ENCODE measurements around the gene PLXNA2.

Gene PLXNA2

GRCh38 chr1:208159555-208160258 lies 84.5 kb downstream of the PLXNA2 start:
- Histone ChIP-seq H3K27me3 (no peaks in the 10 kb centered on the region), H3K9me3 (no peaks in the 10 kb centered on the region), H3K4me1 (0 out of 2 replicates have a peak, but pooled peaks cover under 1% of the 10 kb centered on the region), H3K27ac (no peak overlapping the region), H3K9ac (no peak overlapping the region), H3K4me2 (no peak overlapping the region), H3K36me3 (no peaks in the 10 kb centered on the region), H3K4me3 (no peak overlapping the region), H4K20me1 (no peaks in the 10 kb centered on the region)
- no peak for TF ChIP-seq Cebpa-rat (IDR thresholded peaks at IDR 0.05)

GRCh38 chr1:208158640-208159554 lies 85.3 kb downstream of the PLXNA2 start:
- no peak for TF ChIP-seq Cebpa-rat (IDR thresholded peaks at IDR 0.05)
- Histone ChIP-seq H3K27ac (no peak overlapping the region), H3K27me3 (no peaks in the 10 kb centered on the region), H3K4me1 (peaks cover 8% of the 10 kb centered on the region), H3K4me3 (no peak overlapping the region), H3K36me3 (no peaks in the 10 kb centered on the region), H4K20me1 (no peaks in the 10 kb centered on the region), H3K9ac (no peak overlapping the region), H3K9me3 (no peaks in the 10 kb centered on the region), H3K4me2 (no peak overlapping the region)

DNA sequence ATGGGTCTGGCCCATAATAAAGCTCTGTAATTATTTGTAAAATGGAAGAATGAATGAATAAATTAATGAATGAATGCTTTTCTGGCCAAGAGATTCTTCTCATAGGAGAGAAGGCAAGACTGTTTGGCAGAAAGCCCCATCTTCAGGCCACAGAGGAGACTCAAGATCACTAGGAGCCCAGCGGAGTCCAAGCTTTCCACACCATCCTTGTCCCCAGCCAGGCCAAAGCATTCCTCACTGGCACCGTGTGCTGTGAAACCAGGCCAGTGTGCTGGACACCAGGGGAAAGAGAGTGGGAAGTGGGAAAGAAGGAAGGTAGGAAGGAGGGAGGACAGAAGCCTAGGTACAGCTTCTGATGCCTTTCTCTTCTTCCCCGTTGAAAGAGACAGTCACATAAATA lies 86.4 kb downstream of the PLXNA2 start:
- Histone ChIP-seq H3K27ac (no peak overlapping the region), H4K20me1 (no peaks in the 10 kb centered on the region), H3K9ac (no peak overlapping the region), H3K36me3 (no peaks in the 10 kb centered on the region), H3K27me3 (no peaks in the 10 kb centered on the region), H3K4me1 (peaks cover 9% of the 10 kb centered on the region), H3K4me2 (no peak overlapping the region), H3K9me3 (no peaks in the 10 kb centered on the region), H3K4me3 (no peak overlapping the region)
- TF ChIP-seq Cebpa-rat (IDR thresholded peaks at IDR 0.05) = no peak

GRCh38 chr1:208156741-208157140 lies 87.4 kb downstream of the PLXNA2 start:
- Histone ChIP-seq H3K27me3 (no peaks in the 10 kb centered on the region), H3K27ac (no peak overlapping the region), H3K9ac (no peak overlapping the region), H3K4me1 (peaks cover 9% of the 10 kb centered on the region), H4K20me1 (no peaks in the 10 kb centered on the region), H3K4me2 (no peak overlapping the region), H3K36me3 (no peaks in the 10 kb centered on the region), H3K4me3 (no peak overlapping the region), H3K9me3 (no peaks in the 10 kb centered on the region)
- TF ChIP-seq Cebpa-rat (IDR thresholded peaks at IDR 0.05) = no peak

DNA sequence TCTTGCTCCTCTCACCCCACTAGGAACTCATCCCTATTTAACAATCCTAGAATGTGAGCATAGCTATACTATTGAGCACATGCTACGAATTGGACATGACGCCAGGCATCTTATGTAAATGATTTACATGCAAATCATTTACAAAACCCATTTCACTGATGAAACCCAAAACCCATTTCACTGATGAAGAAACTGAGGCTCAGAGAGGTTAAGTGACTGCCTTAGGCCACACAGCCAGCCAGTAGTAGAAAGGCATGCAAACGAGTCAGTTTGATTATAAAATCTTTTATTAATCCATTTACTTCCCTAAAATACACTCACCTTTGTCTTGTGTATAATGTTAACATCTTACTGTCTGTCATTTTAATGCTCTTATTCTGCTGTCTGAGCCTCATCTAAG lies 87.9 kb downstream of the PLXNA2 start:
- H3K4me2 ChIP-seq = no peak overlapping the region
- H3K4me1 ChIP-seq = peaks cover 9% of the 10 kb centered on the region
- H3K27me3 ChIP-seq = no peaks in the 10 kb centered on the region
- no peaks in the 10 kb centered on the region for H3K9me3 ChIP-seq
- no peak overlapping the region for H3K27ac ChIP-seq
- no peaks in the 10 kb centered on the region for H4K20me1 ChIP-seq
- TF ChIP-seq Cebpa-rat (IDR thresholded peaks at IDR 0.05) = no peak
- H3K9ac ChIP-seq = no peak overlapping the region
- no peaks in the 10 kb centered on the region for H3K36me3 ChIP-seq
- no peak overlapping the region for H3K4me3 ChIP-seq

- Histone ChIP-seq H3K9me3 (no peaks in the 10 kb centered on the region), H3K36me3 (no peaks in the 10 kb centered on the region), H3K27ac (no peak overlapping the region), H4K20me1 (no peaks in the 10 kb centered on the region), H3K4me1 (peaks cover 15% of the 10 kb centered on the region), H3K9ac (no peak overlapping the region), H3K27me3 (no peaks in the 10 kb centered on the region), H3K4me3 (no peak overlapping the region), H3K4me2 (peak overlapping the region; percentile 36; the same call in 1 of the 2 replicates)
- no peak for TF ChIP-seq Cebpa-rat (IDR thresholded peaks at IDR 0.05)
These were observed 89.2 kb downstream of the PLXNA2 start for GRCh38 chr1:208154679-208155642.

DNA sequence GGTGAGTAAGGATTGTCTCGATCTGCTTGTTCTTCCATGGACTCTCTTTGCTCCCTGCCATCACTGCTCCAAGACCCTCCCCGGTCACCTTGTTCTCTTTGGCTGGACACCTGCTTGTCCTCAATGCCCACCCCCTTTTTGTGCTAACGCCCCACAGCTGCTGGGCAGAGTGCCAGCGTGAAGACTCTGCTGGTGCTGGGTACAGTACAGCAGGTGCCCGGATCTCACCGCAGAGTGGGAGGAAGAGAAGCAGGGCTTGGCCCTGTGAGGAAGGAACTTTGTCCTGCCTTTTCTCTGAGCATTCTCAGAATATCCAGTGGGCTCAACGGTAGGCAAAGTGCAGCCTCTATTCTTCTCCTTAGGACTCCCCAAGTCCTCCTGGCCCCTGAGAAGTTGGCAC lies 90.1 kb downstream of the PLXNA2 start:
- no peak overlapping the region for H3K4me3 ChIP-seq
- H3K36me3 ChIP-seq = no peaks in the 10 kb centered on the region
- no peak for TF ChIP-seq Cebpa-rat (IDR thresholded peaks at IDR 0.05)
- H4K20me1 ChIP-seq = no peaks in the 10 kb centered on the region
- no peaks in the 10 kb centered on the region for H3K9me3 ChIP-seq
- no peak overlapping the region for H3K27ac ChIP-seq
- H3K9ac ChIP-seq = no peak overlapping the region
- H3K27me3 ChIP-seq = no peaks in the 10 kb centered on the region
- H3K4me2 ChIP-seq = peak overlapping the region; percentile 36
- H3K4me1 ChIP-seq = peaks cover 23% of the 10 kb centered on the region

DNA sequence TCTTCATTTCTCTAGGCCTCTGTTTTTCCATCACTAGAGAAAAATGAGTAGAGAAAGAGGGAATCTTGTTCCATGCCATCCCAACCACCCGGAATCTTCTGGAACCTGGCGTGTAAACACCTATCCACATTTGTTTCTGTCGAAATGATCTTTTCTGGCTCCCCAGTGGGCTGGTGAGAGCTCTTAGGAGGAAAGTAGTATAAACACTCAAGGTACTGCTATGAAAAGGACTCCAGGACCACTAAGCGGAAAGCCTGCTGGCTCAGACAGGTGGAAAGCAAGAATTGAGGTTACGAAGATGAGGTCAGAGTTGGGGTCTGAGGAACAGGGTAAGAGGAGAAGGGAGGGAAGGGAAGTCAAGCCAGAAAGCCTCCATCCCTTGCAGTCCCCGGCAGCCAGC lies 90.8 kb downstream of the PLXNA2 start:
- no peak overlapping the region for H3K9ac ChIP-seq
- no peaks in the 10 kb centered on the region for H3K9me3 ChIP-seq
- no peak for TF ChIP-seq Cebpa-rat (IDR thresholded peaks at IDR 0.05)
- H4K20me1 ChIP-seq = no peaks in the 10 kb centered on the region
- no peaks in the 10 kb centered on the region for H3K36me3 ChIP-seq
- H3K4me3 ChIP-seq = no peak overlapping the region
- no peak overlapping the region for H3K4me2 ChIP-seq
- H3K4me1 ChIP-seq = peaks cover 23% of the 10 kb centered on the region
- no peak overlapping the region for H3K27ac ChIP-seq
- H3K27me3 ChIP-seq = no peaks in the 10 kb centered on the region
